A549 (cell line): Measurements from ENCODE around the gene RIN3. TPM values are rescaled to one million over a fixed set of nuclear protein-coding genes. Genes with fewer than 3 reads are reported as not detected.

ENCODE experiments used
- ATAC-seq, 2 experiments: fragments of 200-7000 bp in 1 of 2; fragments of >200 bp in 1 of 2; cut with Nextera tagmentation in 1 of 2; cut with Tn5 transposase in 1 of 2; 3 replicates each; pipeline versions ENCODE4 v1.8.0 to v1.9.1; 2018 to 2020; ENCODE audit warnings: mild to moderate bottlenecking in 1 of 2, moderate library complexity in 1 of 2
- CTCF ChIA-PET: fragments of 300-600 bp; sonication (Branson Sonifier 250); formaldehyde crosslinking; extraction: SDS; loops from one replicate; lab custom pipeline; 2021; ENCODE audit warnings: antibody characterized with exemption, inconsistent platforms; lab: Yijun Ruan, JAX
- POLR2A ChIA-PET: fragments of 350-600 bp; formaldehyde crosslinking; extraction: SDS; loops from one replicate; lab custom pipeline; 2021; ENCODE audit warnings: antibody characterized with exemption, inconsistent platforms; lab: Yijun Ruan, JAX
- DNase-seq, 2 experiments: peaks; one replicate each; pipeline versions ENCODE4 v3.0.0 to v3.0.0-alpha.2; 2011 to 2016; ENCODE audit warnings: low read depth in 1 of 2, low spot score in 1 of 2
- FAIRE-seq: peaks from 2 replicates; lab custom pipeline; 2011; peaks lifted over from hg19 to GRCh38; lab: Jason Lieb, UNC
- H3K27ac ChIP-seq, 2 experiments: fragments of >200 bp; sonication (Bioruptor Twin); formaldehyde crosslinking; 3 replicates each; pipeline ENCODE4 v1.5.1; 2016 to 2017
- H3K4me1 ChIP-seq: fragments of >200 bp; sonication (Bioruptor Twin); formaldehyde crosslinking; 3 replicates; pipeline ENCODE4 v1.6.1; 2016
- H3K4me2 ChIP-seq: fragments of >200 bp; sonication (Bioruptor Twin); formaldehyde crosslinking; 3 replicates; pipeline ENCODE4 v1.6.1; 2016
- H3K4me3 ChIP-seq: fragments of >200 bp; sonication (Bioruptor Twin); formaldehyde crosslinking; 3 replicates; pipeline ENCODE4 v1.5.1; 2016
- H3K9me3 ChIP-seq: fragments of >200 bp; sonication (Bioruptor Twin); formaldehyde crosslinking; 3 replicates; pipeline ENCODE4 v1.6.1; 2016
- BHLHE40 ChIP-seq: IDR thresholded peaks from 2 replicates; pipeline ENCODE4 v1.6.1; 2012; ENCODE audit warnings: low read depth, low read length, inconsistent platforms
- CBX8 ChIP-seq: fragments of 200-600 bp; sonication (generic); IDR thresholded peaks from 2 replicates; pipeline ENCODE4 v1.6.1; 2016
- CEBPB ChIP-seq, 2 experiments: fragments of >200 bp in 1 of 2; sonication (Bioruptor Twin) in 1 of 2; formaldehyde crosslinking in 1 of 2; IDR thresholded peaks; 2 replicates each; pipeline ENCODE4 v1.6.1; 2012 to 2016
- CHD2 ChIP-seq: fragments of 150-350 bp; IDR thresholded peaks from 2 replicates; pipeline ENCODE4 v1.6.1; 2014; ENCODE audit warnings: low read length; ENCODE audit not compliant: partially characterized antibody
- CHD4 ChIP-seq: fragments of 200-600 bp; sonication (generic); IDR thresholded peaks from 2 replicates; pipeline ENCODE4 v1.6.1; 2016; ENCODE audit warnings: antibody characterized with exemption, mild to moderate bottlenecking, borderline replicate concordance
- EHF ChIP-seq: fragments of 250-450 bp; sonication (Bioruptor Pico); IDR thresholded peaks from 2 replicates; pipeline ENCODE4 v1.5.0; 2020; ENCODE audit warnings: mild to moderate bottlenecking
- EHMT2 ChIP-seq: fragments of 200-600 bp; sonication (generic); IDR thresholded peaks from 2 replicates; pipeline ENCODE4 v1.6.1; 2016; ENCODE audit warnings: antibody characterized with exemption, low read depth, mild to moderate bottlenecking, moderate library complexity
- FOXS1 ChIP-seq: fragments of 250-450 bp; sonication (Bioruptor Pico); IDR thresholded peaks from 2 replicates; pipeline ENCODE4 v1.5.0; 2020; ENCODE audit warnings: mild to moderate bottlenecking, moderate library complexity
- GATA3 ChIP-seq: IDR thresholded peaks from 2 replicates; pipeline ENCODE4 v1.6.1; 2012; ENCODE audit warnings: borderline replicate concordance
- HDAC2 ChIP-seq: fragments of 200-600 bp; sonication (generic); IDR thresholded peaks from 2 replicates; pipeline ENCODE4 v1.6.1; 2016
- HEYL ChIP-seq: fragments of 250-450 bp; sonication (Bioruptor Pico); IDR thresholded peaks from 2 replicates; pipeline ENCODE4 v1.8.0; 2021; ENCODE audit warnings: mild to moderate bottlenecking, moderate library complexity
- HOXA7 ChIP-seq: fragments of 250-450 bp; sonication (Bioruptor Pico); IDR thresholded peaks from 2 replicates; pipeline ENCODE4 v1.5.0; 2020; ENCODE audit warnings: mild to moderate bottlenecking, moderate library complexity
- HOXB13 ChIP-seq: fragments of 250-450 bp; sonication (Bioruptor Pico); IDR thresholded peaks from 2 replicates; pipeline ENCODE4 v1.5.0; 2020; ENCODE audit warnings: low read depth, mild to moderate bottlenecking, moderate library complexity
- KDM1A ChIP-seq: fragments of 200-600 bp; sonication (generic); IDR thresholded peaks from 2 replicates; pipeline ENCODE4 v1.6.1; 2016; ENCODE audit warnings: low read depth, mild to moderate bottlenecking
- KDM5A ChIP-seq: fragments of 200-600 bp; sonication (generic); IDR thresholded peaks from 2 replicates; pipeline ENCODE4 v1.6.1; 2016; ENCODE audit warnings: antibody characterized with exemption, mild to moderate bottlenecking
- NPAS2 ChIP-seq: fragments of 250-450 bp; sonication (Bioruptor Pico); IDR thresholded peaks from 2 replicates; pipeline ENCODE4 v1.8.0; 2022; ENCODE audit warnings: mild to moderate bottlenecking, moderate library complexity, borderline replicate concordance
- PHF8 ChIP-seq: fragments of 200-600 bp; sonication (generic); IDR thresholded peaks from 2 replicates; pipeline ENCODE4 v1.6.1; 2016; ENCODE audit warnings: low read depth, mild to moderate bottlenecking, antibody characterized with exemption, moderate library complexity, borderline replicate concordance
- POLR2A ChIP-seq: IDR thresholded peaks from 2 replicates; pipeline ENCODE4 v1.6.1; 2012; ENCODE audit warnings: mild to moderate bottlenecking, low read length
- POLR2AphosphoS2 ChIP-seq: conservative IDR thresholded peaks from 2 replicates; pipeline ENCODE4 v1.6.1; 2012; ENCODE audit warnings: low read length, improper control_type of control experiment, inconsistent platforms
- RARB ChIP-seq: fragments of 250-450 bp; sonication (Bioruptor Pico); IDR thresholded peaks from 2 replicates; pipeline ENCODE4 v1.8.0; 2021; ENCODE audit warnings: mild to moderate bottlenecking, moderate library complexity
- RCOR1 ChIP-seq: fragments of 150-350 bp; IDR thresholded peaks from 2 replicates; pipeline ENCODE4 v1.6.1; 2014; ENCODE audit warnings: antibody characterized with exemption, low read length, low read depth
- TFCP2L1 ChIP-seq: fragments of 250-450 bp; sonication (Bioruptor Pico); IDR thresholded peaks from 2 replicates; pipeline ENCODE4 v1.5.0; 2021; ENCODE audit warnings: mild to moderate bottlenecking
- ZNF302 ChIP-seq: fragments of 250-450 bp; sonication (Bioruptor Pico); IDR thresholded peaks from 2 replicates; pipeline ENCODE4 v1.9.0; 2021; ENCODE audit warnings: inconsistent platforms, mild to moderate bottlenecking, moderate library complexity
- ZSCAN20 ChIP-seq: fragments of 250-450 bp; sonication (Bioruptor Pico); IDR thresholded peaks from 2 replicates; pipeline ENCODE4 v1.8.0; 2022; ENCODE audit warnings: mild to moderate bottlenecking, moderate library complexity
- WGBS: methylation state at CpG from one replicate; pipeline ENCODE4 v1.1.6; 2017; ENCODE audit errors: missing lambda C conversion rate; 5-methylcytosine and 5-hydroxymethylcytosine counted together
- polyA plus RNA-seq, 4 experiments: library from polyadenylated mRNA; depleted of rRNA in 3 of 4; stranded (reverse); fragments of >200 nt; fragmentation: RNase III in 1 of 4; extraction: RNeasy Plus Mini Kit Qiagen cat#74134 plus additional on column Dnase treatment in 1 of 4; gene quantifications; 2 replicates in 3 of 4; 3 replicates in 1 of 4; pipeline ENCODE4 v1.2.3, GENCODE V29; 2011 to 2017
- TF ChIP-seq, protein P1 (sequence below): fragments of >200 bp; sonication (Bioruptor Twin); formaldehyde crosslinking; IDR thresholded peaks from 3 replicates; pipeline ENCODE4 v1.6.1; 2016
- TF ChIP-seq, protein P2 (sequence below): fragments of 250-450 bp; sonication (Bioruptor Pico); IDR thresholded peaks from 2 replicates; pipeline ENCODE4 v1.5.0; 2021; ENCODE audit warnings: mild to moderate bottlenecking, moderate library complexity, borderline replicate concordance
- TF ChIP-seq, protein P3 (sequence below): fragments of >200 bp; sonication (Bioruptor Twin); formaldehyde crosslinking; IDR thresholded peaks from 2 replicates; pipeline ENCODE4 v1.6.1; 2016
- TF ChIP-seq, protein P4 (sequence below): IDR thresholded peaks from 2 replicates; pipeline ENCODE4 v1.6.1; 2012

Gene RIN3
- polyA plus RNA-seq, 2 of the 4 experiments (the other 2 are of a cell fraction) = 5.6 to 14.5 TPM

DNA sequence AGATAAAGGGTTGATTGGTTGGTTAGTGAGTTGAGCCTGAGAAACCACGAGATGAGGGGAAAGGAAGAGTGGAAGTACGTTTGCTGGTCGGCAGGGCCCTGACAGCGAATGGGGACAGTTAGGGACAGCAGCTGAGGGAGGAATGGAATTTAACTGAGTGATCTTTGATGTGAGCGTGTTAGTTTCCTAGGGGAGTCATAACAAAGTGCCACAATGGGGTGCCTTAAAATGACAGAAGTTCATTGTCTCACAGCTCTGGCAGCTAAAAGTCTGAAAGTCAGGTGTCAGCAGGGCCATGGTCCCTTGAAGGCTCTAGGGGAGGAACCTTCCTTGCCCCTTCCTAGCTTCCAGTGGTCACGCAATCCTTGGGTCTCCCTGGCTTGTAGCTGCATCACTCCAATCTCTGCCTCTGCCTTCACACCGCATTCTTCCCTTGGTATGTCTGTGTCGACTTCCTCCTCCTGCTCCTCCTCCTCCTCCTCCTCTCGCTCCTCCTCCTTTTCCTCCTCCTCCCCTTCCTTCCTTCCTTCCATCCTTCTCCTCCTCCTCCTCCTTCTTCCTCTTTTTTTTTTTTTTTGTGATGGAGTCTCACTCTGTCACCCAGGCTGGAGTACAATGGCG, 26.0 kb upstream of the RIN3 start:
- no peak for DNase-seq
- no peak for FAIRE-seq
- H3K4me1 ChIP-seq = no peaks in the 10 kb centered on the region
- H3K27ac ChIP-seq = 0 out of 6 replicates have a peak overlapping the region, but pooled peaks of 1 of the 2 experiments have one; percentile 10
- no peak overlapping the region for H3K4me3 ChIP-seq
- no peak overlapping the region for H3K4me2 ChIP-seq
- POLR2A ChIA-PET = interaction anchor here (0.7 kb wide), 1 partner anchor 16 kb away, joined by 3 read pairs; no protein-coding TSS in a partner anchor
- TF ChIP-seq ZSCAN20 (CRISPR knock-in tag) (no peak), KDM5A (no peak), RCOR1 (no peak), CEBPB (IDR thresholded peaks at IDR 0.05) (no peak), BHLHE40 (no peak), CHD2 (no peak), NPAS2 (CRISPR knock-in tag) (no peak), EHF (no peak), CHD4 (no peak), HOXB13 (CRISPR knock-in tag) (no peak)
- TF ChIP-seq, protein P1, sequence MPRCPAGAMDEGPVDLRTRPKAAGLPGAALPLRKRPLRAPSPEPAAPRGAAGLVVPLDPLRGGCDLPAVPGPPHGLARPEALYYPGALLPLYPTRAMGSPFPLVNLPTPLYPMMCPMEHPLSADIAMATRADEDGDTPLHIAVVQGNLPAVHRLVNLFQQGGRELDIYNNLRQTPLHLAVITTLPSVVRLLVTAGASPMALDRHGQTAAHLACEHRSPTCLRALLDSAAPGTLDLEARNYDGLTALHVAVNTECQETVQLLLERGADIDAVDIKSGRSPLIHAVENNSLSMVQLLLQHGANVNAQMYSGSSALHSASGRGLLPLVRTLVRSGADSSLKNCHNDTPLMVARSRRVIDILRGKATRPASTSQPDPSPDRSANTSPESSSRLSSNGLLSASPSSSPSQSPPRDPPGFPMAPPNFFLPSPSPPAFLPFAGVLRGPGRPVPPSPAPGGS = no peak
- CTCF ChIA-PET = interaction anchor here (0.6 kb wide), 1 partner anchor 196 kb away, joined by 4 read pairs; no protein-coding TSS in a partner anchor
- no peaks in the 10 kb centered on the region for H3K9me3 ChIP-seq
- no peak for ATAC-seq
- 79% methylated on average over 10 of the region's 10 CpGs for WGBS

DNA sequence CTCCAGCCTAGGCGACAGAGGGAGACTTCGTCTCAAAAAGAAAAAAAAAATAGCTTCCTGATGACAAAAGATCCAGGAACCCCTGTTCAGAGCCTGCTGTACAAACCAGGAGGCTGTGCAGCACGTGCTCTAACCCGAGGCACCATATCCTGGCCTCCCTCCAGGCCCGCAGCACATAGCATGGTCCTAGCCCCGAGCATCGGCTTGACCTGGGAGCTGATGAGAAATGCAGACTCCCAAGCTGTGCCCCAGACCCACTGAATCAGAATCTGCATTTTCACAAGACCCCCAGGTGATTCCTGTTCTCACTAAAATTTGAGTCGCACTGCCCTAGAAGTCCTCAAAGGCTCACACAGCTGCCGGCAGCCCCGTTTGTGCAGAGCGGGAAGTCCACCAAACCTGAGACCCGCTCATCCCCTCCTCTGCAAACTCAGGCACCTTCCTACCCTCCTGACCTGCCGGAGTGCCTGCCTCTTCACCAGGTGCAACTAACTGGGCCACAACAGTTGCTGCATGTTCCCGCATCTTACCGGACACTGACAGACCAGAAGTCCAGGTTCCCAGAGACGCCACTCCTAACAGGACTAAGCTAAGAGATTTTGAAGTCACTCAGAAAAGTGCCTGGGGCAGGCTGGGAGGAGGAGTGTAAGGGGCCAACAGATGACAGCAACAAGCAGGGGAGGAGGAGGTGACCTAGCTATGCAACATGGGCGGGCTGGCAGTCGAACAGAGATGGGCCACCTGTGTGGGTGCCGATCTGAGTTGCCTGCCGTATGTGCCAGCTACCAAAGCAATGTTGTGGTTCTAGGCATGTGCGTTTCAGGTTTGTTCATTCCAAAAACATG, 24.0 kb upstream of the RIN3 start:
- CTCF ChIA-PET = interaction anchor here (0.8 to 2.3 kb wide), 4 partner anchors 9 to 281 kb away, joined by 3 to 4 read pairs (median 3); no protein-coding TSS in a partner anchor
- H3K27ac ChIP-seq = 0 out of 6 replicates have a peak overlapping the region, but pooled peaks of 1 of the 2 experiments have one; percentile 13
- POLR2A ChIA-PET = interaction anchor here (0.5 to 0.7 kb wide), 2 partner anchors 14 to 210 kb away, joined by 3 to 4 read pairs; no protein-coding TSS in a partner anchor
- 89% methylated on average over 20 of the region's 21 CpGs for WGBS
- no peak overlapping the region for H3K4me2 ChIP-seq
- no peak for TF ChIP-seq HEYL (CRISPR knock-in tag)
- TF ChIP-seq TFCP2L1 (CRISPR knock-in tag) = no peak
- TF ChIP-seq POLR2A = no peak
- TF ChIP-seq HOXB13 (CRISPR knock-in tag) = no peak
- TF ChIP-seq, protein P2, sequence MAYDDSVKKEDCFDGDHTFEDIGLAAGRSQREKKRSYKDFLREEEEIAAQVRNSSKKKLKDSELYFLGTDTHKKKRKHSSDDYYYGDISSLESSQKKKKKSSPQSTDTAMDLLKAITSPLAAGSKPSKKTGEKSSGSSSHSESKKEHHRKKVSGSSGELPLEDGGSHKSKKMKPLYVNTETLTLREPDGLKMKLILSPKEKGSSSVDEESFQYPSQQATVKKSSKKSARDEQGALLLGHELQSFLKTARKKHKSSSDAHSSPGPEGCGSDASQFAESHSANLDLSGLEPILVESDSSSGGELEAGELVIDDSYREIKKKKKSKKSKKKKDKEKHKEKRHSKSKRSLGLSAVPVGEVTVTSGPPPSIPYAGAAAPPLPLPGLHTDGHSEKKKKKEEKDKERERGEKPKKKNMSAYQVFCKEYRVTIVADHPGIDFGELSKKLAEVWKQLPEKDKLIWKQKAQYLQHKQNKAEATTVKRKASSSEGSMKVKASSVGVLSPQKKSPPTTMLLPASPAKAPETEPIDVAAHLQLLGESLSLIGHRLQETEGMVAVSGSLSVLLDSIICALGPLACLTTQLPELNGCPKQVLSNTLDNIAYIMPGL (CRISPR knock-in tag) = no peak
- TF ChIP-seq ZNF302 (CRISPR knock-in tag) = no peak
- no peak for TF ChIP-seq PHF8
- TF ChIP-seq, protein P3, sequence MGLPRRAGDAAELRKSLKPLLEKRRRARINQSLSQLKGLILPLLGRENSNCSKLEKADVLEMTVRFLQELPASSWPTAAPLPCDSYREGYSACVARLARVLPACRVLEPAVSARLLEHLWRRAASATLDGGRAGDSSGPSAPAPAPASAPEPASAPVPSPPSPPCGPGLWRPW = no peak
- TF ChIP-seq CBX8 = no peak
- no peak for TF ChIP-seq GATA3
- no peak for TF ChIP-seq FOXS1 (CRISPR knock-in tag)
- TF ChIP-seq EHMT2 = no peak
- TF ChIP-seq, protein P1 = no peak
- no peak for TF ChIP-seq RARB (CRISPR knock-in tag)
- TF ChIP-seq KDM1A = no peak
- no peak for TF ChIP-seq POLR2AphosphoS2
- TF ChIP-seq, protein P4, sequence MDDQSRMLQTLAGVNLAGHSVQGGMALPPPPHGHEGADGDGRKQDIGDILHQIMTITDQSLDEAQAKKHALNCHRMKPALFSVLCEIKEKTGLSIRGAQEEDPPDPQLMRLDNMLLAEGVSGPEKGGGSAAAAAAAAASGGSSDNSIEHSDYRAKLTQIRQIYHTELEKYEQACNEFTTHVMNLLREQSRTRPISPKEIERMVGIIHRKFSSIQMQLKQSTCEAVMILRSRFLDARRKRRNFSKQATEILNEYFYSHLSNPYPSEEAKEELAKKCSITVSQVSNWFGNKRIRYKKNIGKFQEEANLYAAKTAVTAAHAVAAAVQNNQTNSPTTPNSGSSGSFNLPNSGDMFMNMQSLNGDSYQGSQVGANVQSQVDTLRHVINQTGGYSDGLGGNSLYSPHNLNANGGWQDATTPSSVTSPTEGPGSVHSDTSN = no peak
- TF ChIP-seq HOXA7 (CRISPR knock-in tag) = no peak
- TF ChIP-seq HDAC2 = no peak
- FAIRE-seq = no peak
- H3K4me3 ChIP-seq = no peak overlapping the region
- no peaks in the 10 kb centered on the region for H3K9me3 ChIP-seq
- no peaks in the 10 kb centered on the region for H3K4me1 ChIP-seq
- no peak for DNase-seq
- ATAC-seq = no peak
